GM06990 (cell line): ENCODE results near the gene RANBP17.
"Not testable (repeated sequence)": the region's sequence is repeated elsewhere in the genome, so short reads cannot be mapped to it uniquely, and the experiment has no call there.

ENCODE experiments used
- DNase-seq: peaks from one replicate; pipeline ENCODE4 v3.0.0-alpha.2; 2011; ENCODE audit not compliant: insufficient read length; ENCODE audit errors: extremely low read depth
- H3K27me3 ChIP-seq: replicated peaks from 2 replicates; pipeline ENCODE4 v1.6.0; 2011; ENCODE audit warnings: low read length; ENCODE audit not compliant: control insufficient read depth, insufficient read depth
- H3K36me3 ChIP-seq: 2 replicates; pipeline ENCODE4 v1.5.1; 2011; ENCODE audit warnings: low read length; ENCODE audit not compliant: control insufficient read depth, insufficient read depth
- H3K4me3 ChIP-seq: replicated peaks from 2 replicates; pipeline ENCODE4 v1.5.1; 2011; ENCODE audit warnings: low read depth, mild to moderate bottlenecking, control low read depth, low read length
- TF ChIP-seq, protein P1 (sequence below): IDR thresholded peaks from 2 replicates; pipeline ENCODE4 v1.5.1; 2011; ENCODE audit warnings: low read length, control low read depth, mild to moderate bottlenecking, inconsistent platforms; ENCODE audit not compliant: insufficient read depth, poor library complexity, severe bottlenecking

RANBP17 gene

GRCh38 chr5:171291371-171291770, 429.6 kb downstream of the RANBP17 start:
- H3K4me3 ChIP-seq = no peak overlapping the region
- TF ChIP-seq, protein P1, sequence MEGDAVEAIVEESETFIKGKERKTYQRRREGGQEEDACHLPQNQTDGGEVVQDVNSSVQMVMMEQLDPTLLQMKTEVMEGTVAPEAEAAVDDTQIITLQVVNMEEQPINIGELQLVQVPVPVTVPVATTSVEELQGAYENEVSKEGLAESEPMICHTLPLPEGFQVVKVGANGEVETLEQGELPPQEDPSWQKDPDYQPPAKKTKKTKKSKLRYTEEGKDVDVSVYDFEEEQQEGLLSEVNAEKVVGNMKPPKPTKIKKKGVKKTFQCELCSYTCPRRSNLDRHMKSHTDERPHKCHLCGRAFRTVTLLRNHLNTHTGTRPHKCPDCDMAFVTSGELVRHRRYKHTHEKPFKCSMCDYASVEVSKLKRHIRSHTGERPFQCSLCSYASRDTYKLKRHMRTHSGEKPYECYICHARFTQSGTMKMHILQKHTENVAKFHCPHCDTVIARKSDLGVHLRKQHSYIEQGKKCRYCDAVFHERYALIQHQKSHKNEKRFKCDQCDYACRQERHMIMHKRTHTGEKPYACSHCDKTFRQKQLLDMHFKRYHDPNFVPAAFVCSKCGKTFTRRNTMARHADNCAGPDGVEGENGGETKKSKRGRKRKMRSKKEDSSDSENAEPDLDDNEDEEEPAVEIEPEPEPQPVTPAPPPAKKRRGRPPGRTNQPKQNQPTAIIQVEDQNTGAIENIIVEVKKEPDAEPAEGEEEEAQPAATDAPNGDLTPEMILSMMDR = no peak
- H3K36me3 ChIP-seq = no peaks in the 10 kb centered on the region
- no peak for DNase-seq
- H3K27me3 ChIP-seq = no peaks in the 10 kb centered on the region; the same call in 1 of the 2 replicates

DNA sequence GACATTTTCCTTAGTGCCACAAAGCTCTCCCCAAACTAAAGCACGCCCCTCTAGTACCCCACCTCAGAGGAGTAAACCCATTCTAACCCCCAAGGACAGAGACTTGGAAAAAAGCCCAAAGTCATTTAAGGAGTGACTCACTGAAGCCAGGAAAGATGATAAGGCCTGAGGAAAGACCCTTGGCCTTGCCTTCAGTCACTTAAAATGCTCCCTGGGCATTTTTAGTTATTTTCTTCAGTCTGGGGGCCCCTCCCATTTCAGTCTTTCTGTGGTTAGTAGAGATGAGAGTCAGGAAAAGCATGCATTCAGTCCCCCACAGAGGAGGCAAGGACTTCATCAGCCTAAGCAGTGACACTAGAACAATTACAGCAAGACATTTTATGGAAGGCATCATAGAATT, 433.5 kb downstream of the RANBP17 start:
- Histone ChIP-seq H3K36me3 (no peaks in the 10 kb centered on the region), H3K4me3 (no peak overlapping the region), H3K27me3 (no peaks in the 10 kb centered on the region; the same call in 1 of the 2 replicates)
- TF ChIP-seq, protein P1 = no peak
- DNase-seq = no peak

GRCh38 chr5:171295801-171296200, 434.0 kb downstream of the RANBP17 start:
- no peak for DNase-seq
- Histone ChIP-seq H3K4me3 (no peak overlapping the region), H3K36me3 (no peaks in the 10 kb centered on the region), H3K27me3 (no peaks in the 10 kb centered on the region; the same call in 1 of the 2 replicates)
- TF ChIP-seq, protein P1 = no peak

GRCh38 chr5:171297941-171298340, 436.1 kb downstream of the RANBP17 start:
- not testable (repeated sequence) for H3K36me3 ChIP-seq, H3K4me3 ChIP-seq, DNase-seq, H3K27me3 ChIP-seq

- TF ChIP-seq, protein P1 = no peak
- H3K27me3 ChIP-seq = no peaks in the 10 kb centered on the region; the same call in none of the 2 replicates
- no peak for DNase-seq
- no peaks in the 10 kb centered on the region for H3K36me3 ChIP-seq
- H3K4me3 ChIP-seq = no peak overlapping the region
Measured at GRCh38 chr5:171299228-171299627, 437.4 kb downstream of the RANBP17 start.

DNA sequence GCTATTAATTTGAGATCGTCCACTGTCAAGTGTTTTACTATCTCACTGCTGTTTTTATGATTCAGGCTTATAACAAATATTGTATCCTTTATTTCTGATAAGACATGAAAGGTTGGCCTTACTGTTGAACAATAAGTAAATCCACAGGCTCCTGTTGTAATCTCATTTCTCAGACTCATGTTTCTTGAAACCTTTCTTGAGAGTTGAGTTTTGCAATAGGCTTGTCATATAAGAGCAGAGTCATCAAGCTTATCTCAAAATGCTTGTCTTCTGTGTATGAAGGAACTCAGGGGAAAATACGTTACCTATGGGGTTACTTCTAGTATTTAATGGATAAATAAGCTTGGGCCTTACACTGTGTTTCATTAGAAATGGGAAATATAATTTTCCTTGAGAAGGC, 438.0 kb downstream of the RANBP17 start:
- no peak for DNase-seq
- TF ChIP-seq, protein P1 = no peak
- H3K36me3 ChIP-seq = no peaks in the 10 kb centered on the region
- H3K27me3 ChIP-seq = no peaks in the 10 kb centered on the region; the same call in none of the 2 replicates
- H3K4me3 ChIP-seq = no peak overlapping the region
